Measurements from ENCODE around the gene KRT35. TPM values are rescaled to one million over a fixed set of nuclear protein-coding genes. Genes with fewer than 3 reads are reported as not detected.

Gene KRT35
- total RNA-seq, 1 experiment from 2014 or later, result not detected

GRCh38 chr17:41449008-41449407, 31.9 kb downstream of the KRT35 start:
- Mint-ChIP-seq H3K4me1 (ENCODE audit: insufficient read depth, unreplicated experiment) (peaks cover 5% of the 10 kb centered on the region), H3K27me3 (ENCODE audit: insufficient read depth, unreplicated experiment) (peaks cover 28% of the 10 kb centered on the region), H3K9me3 (ENCODE audit: unreplicated experiment) (no peaks in the 10 kb centered on the region), H3K36me3 (ENCODE audit: insufficient read depth, unreplicated experiment) (no peaks in the 10 kb centered on the region), H3K4me3 (ENCODE audit: unreplicated experiment) (no peak overlapping the region), H3K27ac (ENCODE audit: low read depth, unreplicated experiment) (no peak overlapping the region)
- DNase-seq (ENCODE audit: unreplicated experiment), result no peak
- no peak for TF ChIP-seq CTCF (IDR thresholded peaks at IDR 0.05; ENCODE audit: unreplicated experiment)
- no TSS peak for BruUV-seq (replicated peaks)
- intact Hi-C loops (cut with micrococcal nuclease), result no loop called here
- ChIA-PET POLR2A (interaction anchor here (0.7 kb wide), 1 partner anchor 13 kb away, joined by 3 read pairs; no protein-coding TSS in a partner anchor), CTCF (no interaction called here)

GRCh38 chr17:41448506-41448905, 32.4 kb downstream of the KRT35 start:
- DNase-seq (ENCODE audit: unreplicated experiment), result peak; percentile 23
- H3K27ac Mint-ChIP-seq (ENCODE audit: low read depth, unreplicated experiment), result no peak overlapping the region
- H3K4me1 Mint-ChIP-seq (ENCODE audit: insufficient read depth, unreplicated experiment), result peaks cover 5% of the 10 kb centered on the region
- intact Hi-C loops (cut with micrococcal nuclease), result no loop called here
- no peak for TF ChIP-seq CTCF (IDR thresholded peaks at IDR 0.05; ENCODE audit: unreplicated experiment)
- H3K27me3 Mint-ChIP-seq (ENCODE audit: insufficient read depth, unreplicated experiment), result peaks cover 28% of the 10 kb centered on the region
- no TSS peak for BruUV-seq (replicated peaks)
- POLR2A ChIA-PET, result interaction anchor here (0.7 kb wide), 1 partner anchor 13 kb away, joined by 3 read pairs; no protein-coding TSS in a partner anchor
- CTCF ChIA-PET, result interaction anchor here (0.6 kb wide), 1 partner anchor 17 kb away, joined by 5 read pairs; no protein-coding TSS in a partner anchor
- no peak overlapping the region for H3K4me3 Mint-ChIP-seq (ENCODE audit: unreplicated experiment)
- H3K36me3 Mint-ChIP-seq (ENCODE audit: insufficient read depth, unreplicated experiment), result no peaks in the 10 kb centered on the region
- H3K9me3 Mint-ChIP-seq (ENCODE audit: unreplicated experiment), result no peaks in the 10 kb centered on the region

GRCh38 chr17:41446806-41447205, 34.1 kb downstream of the KRT35 start:
- no peaks in the 10 kb centered on the region for H3K36me3 Mint-ChIP-seq (ENCODE audit: insufficient read depth, unreplicated experiment)
- intact Hi-C loops (cut with micrococcal nuclease), result no loop called here
- H3K9me3 Mint-ChIP-seq (ENCODE audit: unreplicated experiment), result no peaks in the 10 kb centered on the region
- ChIA-PET POLR2A (interaction anchor here (0.8 to 1.0 kb wide), 2 partner anchors 18 to 54 kb away, joined by 3 read pairs; no protein-coding TSS in a partner anchor), CTCF (interaction anchor here (0.6 to 0.7 kb wide), 2 partner anchors 222 to 473 kb away, joined by 3 read pairs; no protein-coding TSS in a partner anchor)
- peaks cover 5% of the 10 kb centered on the region for H3K4me1 Mint-ChIP-seq (ENCODE audit: insufficient read depth, unreplicated experiment)
- DNase-seq (ENCODE audit: unreplicated experiment), result no peak
- no TSS peak for BruUV-seq (replicated peaks)
- no peak overlapping the region for H3K27ac Mint-ChIP-seq (ENCODE audit: low read depth, unreplicated experiment)
- TF ChIP-seq CTCF (IDR thresholded peaks at IDR 0.05; ENCODE audit: unreplicated experiment), result no peak
- H3K4me3 Mint-ChIP-seq (ENCODE audit: unreplicated experiment), result no peak overlapping the region
- H3K27me3 Mint-ChIP-seq (ENCODE audit: insufficient read depth, unreplicated experiment), result peaks cover 28% of the 10 kb centered on the region

GRCh38 chr17:41444640-41445039, 36.3 kb downstream of the KRT35 start:
- Mint-ChIP-seq H3K4me3 (ENCODE audit: unreplicated experiment) (no peak overlapping the region), H3K9me3 (ENCODE audit: unreplicated experiment) (no peaks in the 10 kb centered on the region), H3K36me3 (ENCODE audit: insufficient read depth, unreplicated experiment) (no peaks in the 10 kb centered on the region), H3K4me1 (ENCODE audit: insufficient read depth, unreplicated experiment) (peaks cover 5% of the 10 kb centered on the region), H3K27me3 (ENCODE audit: insufficient read depth, unreplicated experiment) (peaks cover 48% of the 10 kb centered on the region), H3K27ac (ENCODE audit: low read depth, unreplicated experiment) (no peak overlapping the region)
- intact Hi-C loops (cut with micrococcal nuclease), result no loop called here
- TF ChIP-seq CTCF (IDR thresholded peaks at IDR 0.05; ENCODE audit: unreplicated experiment), result no peak
- DNase-seq (ENCODE audit: unreplicated experiment), result no peak
- POLR2A ChIA-PET, result interaction anchor here (0.6 kb wide), 1 partner anchor 13 kb away, joined by 3 read pairs; no protein-coding TSS in a partner anchor
- CTCF ChIA-PET, result interaction anchor here (1.1 kb wide), 1 partner anchor 104 kb away, joined by 4 read pairs; no protein-coding TSS in a partner anchor
- BruUV-seq (replicated peaks), result no TSS peak

Measured in MCF 10A (cell line).